GM18517 (cell line): ENCODE measurements around the gene GLYATL2.
A peak's percentile ranks its signal among the peaks of the same experiment; 100 is the strongest.

Experiments used
- ATAC-seq: cut with Tn5 transposase; IDR thresholded peaks from one replicate; pipeline ENCODE4 v1.9.1; 2021; ENCODE audit warnings: mild to moderate bottlenecking, moderate library complexity; ENCODE audit not compliant: unreplicated experiment

GLYATL2 gene

DNA sequence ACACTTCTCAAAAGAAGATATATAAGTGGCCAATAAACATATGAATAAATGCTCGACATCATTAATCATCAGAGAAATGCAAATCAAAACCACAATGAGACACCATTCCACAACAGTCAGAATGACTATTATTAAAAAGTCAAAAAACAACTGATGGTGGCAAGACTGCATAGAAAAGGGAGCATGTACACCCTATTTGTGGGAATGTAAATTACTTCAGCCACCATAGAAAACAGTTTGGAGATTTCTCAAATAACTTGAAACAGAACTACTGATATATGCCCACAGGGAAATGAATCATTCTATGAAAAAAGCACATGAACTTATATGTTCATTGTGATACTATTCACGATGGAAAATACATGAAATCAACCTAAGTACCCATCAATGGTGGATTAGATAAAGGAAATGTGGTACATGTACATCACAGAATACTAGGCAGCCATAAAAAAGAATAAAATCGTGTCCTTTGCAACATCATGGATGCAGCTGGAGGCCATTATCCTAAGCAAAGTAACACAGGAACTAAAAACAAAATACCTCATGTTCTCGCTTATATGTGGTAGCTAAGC is 42.4 kb downstream of the GLYATL2 start:
- no peak for ATAC-seq

DNA sequence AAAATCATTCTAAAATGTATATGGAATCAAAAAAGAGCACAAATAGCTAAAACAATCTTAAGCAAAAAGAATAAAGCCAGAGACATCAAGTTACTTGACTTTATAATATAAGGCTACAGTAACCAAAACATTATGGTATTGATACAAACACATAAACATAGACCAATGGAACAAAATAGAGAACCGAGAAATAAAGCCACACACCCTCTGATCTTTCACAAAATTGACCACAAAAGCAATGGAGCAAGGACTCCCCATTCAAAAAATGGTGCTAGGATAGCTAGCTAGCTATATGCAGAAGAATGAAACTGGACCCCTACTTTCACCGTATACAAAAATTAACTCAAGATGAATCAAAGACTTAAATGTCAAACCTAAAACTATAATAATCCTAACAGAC is 43.2 kb downstream of the GLYATL2 start:
- no peak for ATAC-seq

DNA sequence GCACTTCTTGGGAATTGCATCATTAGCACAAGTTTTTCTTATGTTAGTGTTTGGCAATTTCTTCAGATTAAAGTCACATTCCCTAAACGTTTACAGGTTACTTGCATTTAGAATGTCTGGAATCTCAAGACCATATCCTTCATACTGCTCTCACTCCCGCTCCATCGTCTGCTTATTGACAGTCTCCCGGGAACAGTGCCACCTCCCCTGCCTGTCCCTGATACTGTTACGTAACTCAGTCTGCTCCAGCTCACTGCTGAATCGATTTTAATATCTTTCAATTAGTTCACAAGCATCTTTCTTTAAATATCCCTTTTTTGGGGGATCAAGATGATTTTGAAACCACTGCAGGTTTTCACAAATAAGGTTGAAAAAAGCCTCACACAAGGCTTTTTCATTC is 48.2 kb downstream of the GLYATL2 start:
- ATAC-seq = no peak

GRCh38 chr11:58788355-58789023 is 56.0 kb downstream of the GLYATL2 start:
- ATAC-seq = peak; percentile 91

DNA sequence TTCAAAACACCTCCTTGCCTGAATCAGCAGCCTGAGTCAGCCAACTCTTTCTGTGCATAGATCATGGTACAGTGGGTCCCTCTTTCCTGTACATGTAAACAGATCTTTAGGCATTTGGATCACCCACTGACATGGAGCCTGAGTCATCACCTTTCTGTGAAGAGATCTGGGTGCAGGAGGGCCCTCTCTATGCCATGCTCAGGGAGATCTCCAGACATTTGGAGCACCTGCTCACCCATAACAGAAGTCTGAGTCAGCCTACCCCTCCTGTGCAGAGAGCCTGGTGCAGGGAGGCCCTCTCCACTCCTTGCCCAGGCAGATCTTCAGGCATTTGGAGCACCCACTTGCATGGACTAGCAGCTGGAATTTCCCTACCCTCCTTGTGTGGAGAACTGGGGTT is 56.6 kb downstream of the GLYATL2 start:
- no peak for ATAC-seq

- ATAC-seq = no peak
These were observed 57.8 kb downstream of the GLYATL2 start for GRCh38 chr11:58786693-58787092.

DNA sequence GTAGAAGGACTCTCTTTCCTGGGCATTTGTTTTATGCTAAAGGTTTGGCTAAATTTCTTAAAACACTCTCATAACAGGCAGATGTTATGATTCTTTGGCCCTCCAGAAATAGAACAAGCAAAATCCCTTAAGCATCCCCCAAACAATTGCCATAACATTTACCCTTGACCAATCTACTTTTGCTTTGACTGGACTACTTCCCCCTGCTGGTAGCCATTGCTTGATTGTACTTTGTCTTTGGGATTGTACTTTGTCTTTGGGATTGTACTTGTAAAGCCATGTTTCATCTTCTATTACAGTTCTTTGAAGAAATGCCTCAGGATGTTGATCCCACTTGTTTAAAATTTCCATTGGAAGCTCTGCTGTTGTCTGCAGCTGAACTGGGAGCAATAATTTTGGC is 59.5 kb downstream of the GLYATL2 start:
- ATAC-seq = no peak
